ENCODE measurements around the gene ARHGEF2.

The ARHGEF2 gene

GRCh38 chr1:155969377-155969791 is 9.0 kb downstream of the ARHGEF2 start:
- DNase-seq: no peak

DNA sequence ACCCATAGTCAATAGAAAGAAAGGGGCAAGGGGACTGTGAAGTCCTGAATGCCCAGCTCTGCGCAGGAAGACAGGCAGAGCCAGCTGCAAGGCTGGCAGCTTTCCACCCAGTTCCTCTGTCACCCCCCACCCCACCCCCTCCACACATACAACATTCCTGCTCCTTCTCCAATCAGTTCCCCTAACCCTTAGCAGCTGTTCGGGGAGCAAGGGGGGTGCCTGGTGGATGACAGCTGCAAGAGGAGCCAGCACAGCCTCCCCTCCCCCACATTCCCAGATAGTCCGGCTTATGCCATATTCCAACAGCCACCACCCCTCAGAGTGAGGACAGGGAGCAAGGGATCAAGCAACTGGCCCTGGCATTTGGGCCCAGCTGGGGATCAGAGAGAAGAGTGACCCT is 9.7 kb downstream of the ARHGEF2 start:
- DNase-seq: peak; percentile 79

- DNase-seq: no peak
Measured at GRCh38 chr1:155968051-155968400, 10.3 kb downstream of the ARHGEF2 start.

GRCh38 chr1:155967341-155968050 is 10.9 kb downstream of the ARHGEF2 start:
- no peak for DNase-seq

- DNase-seq: no peak
Measured at GRCh38 chr1:155966750-155967149, 11.6 kb downstream of the ARHGEF2 start.

GRCh38 chr1:155966135-155966534 is 12.2 kb downstream of the ARHGEF2 start:
- DNase-seq: no peak

DNA sequence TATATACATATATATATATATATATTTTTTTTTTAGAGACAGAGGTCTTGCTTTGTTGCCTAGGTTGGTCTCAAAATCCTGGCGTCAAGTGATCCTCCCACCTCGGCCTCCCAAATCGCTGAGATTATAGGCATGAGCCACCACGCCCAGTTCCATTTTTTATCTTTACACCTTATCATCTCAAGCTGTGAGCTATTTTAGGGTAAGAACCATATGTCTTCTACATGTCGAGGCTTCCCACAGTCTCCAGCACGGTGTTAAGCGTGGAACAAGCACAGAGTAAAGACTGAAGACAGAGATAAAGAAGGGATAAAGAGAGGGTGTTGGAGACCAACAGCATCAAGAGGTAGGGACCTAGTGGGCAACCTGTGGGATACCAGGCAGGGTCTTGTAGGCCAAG is 14.2 kb downstream of the ARHGEF2 start:
- no peak for DNase-seq

- DNase-seq: no peak
Measured at GRCh38 chr1:155962599-155963211, 15.6 kb downstream of the ARHGEF2 start.

DNA sequence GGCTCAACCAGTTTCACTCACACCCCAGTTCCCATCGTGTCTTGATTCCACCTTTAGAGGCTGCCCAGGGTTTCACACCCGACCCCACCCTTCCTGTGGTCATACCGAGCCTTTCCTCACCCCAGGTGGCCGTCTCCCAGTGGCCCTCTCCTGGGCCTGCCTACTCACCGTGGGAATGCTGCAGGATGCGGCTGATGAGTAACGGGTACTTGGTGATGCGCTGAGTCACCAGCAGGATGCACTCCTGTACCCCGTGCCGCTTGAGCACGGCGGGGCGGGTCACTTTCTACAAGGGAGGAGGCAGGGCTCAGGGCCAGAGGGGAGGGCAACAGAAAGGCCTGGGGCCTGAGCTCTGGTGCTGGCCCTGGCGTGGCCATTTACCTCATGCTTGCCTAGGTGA is 16.4 kb downstream of the ARHGEF2 start:
- peak; percentile 89 for DNase-seq

- DNase-seq: no peak
Measured at GRCh38 chr1:155960081-155960745, 18.1 kb downstream of the ARHGEF2 start.

DNA sequence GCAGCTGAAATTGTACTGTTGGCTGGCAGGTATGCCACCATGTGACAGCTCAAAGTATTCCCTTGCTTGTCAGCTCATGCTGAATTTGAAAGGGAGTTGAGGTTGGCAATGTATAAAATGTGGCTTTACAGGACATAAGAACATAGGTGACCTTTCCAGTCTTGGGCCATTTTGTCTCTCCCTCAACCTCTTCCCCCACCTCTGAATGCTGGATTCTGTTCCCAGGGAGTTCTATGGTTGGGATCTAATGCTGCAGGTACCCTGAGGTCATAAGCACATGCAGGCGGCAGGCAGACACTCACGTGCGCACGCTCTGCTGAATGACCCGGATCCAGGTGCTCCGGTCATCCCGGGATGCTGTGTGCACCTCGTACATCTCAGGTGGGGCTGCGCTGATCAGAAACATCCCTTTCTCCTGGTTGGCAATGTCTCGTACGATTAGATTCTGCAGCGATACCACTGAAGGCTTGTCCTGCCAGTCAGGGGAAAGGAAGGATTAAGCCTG is 20.9 kb downstream of the ARHGEF2 start:
- DNase-seq: no peak

DNA sequence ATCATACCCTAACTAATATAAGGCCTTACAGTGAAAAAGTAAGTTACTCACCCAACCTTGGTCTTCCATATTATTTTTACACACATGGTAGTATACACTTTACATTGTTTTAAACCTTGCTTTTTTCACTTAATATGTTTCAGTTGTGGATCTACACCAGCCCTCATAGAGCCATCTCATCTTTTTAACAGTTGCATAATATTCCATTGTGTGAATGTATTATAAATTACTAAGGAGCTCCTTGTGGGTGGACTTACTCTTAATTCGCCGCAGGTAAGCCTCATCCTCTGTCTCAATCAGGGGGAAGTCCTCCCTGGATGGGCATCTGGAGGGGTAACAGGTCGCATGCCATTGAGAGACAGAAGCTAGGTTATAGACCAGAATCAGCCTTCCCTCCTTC is 23.7 kb downstream of the ARHGEF2 start:
- DNase-seq: no peak

DNA sequence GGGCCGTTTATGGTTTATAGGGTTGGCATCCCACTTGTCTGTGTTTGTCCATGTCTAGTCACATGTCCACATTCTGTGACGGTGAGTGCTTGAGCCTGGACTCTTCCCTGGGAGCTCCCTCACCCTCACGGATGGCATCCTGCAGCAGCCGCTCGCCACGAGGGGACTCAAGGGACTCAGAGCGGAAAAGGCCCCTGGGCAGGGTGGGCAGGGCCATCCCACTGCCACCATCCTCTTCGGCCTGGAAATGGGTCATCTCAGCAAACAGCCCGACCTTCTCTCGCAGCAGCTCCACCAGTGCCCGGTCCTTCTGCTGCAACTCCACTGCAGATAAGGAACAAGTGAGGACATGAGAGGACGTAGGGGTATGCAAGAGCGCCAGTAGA is 25.8 kb downstream of the ARHGEF2 start:
- no peak for DNase-seq

- no peak for DNase-seq
Measured at GRCh38 chr1:155951753-155952504, 26.4 kb downstream of the ARHGEF2 start.

GRCh38 chr1:155950829-155951228 is 27.5 kb downstream of the ARHGEF2 start:
- no peak for DNase-seq

DNA sequence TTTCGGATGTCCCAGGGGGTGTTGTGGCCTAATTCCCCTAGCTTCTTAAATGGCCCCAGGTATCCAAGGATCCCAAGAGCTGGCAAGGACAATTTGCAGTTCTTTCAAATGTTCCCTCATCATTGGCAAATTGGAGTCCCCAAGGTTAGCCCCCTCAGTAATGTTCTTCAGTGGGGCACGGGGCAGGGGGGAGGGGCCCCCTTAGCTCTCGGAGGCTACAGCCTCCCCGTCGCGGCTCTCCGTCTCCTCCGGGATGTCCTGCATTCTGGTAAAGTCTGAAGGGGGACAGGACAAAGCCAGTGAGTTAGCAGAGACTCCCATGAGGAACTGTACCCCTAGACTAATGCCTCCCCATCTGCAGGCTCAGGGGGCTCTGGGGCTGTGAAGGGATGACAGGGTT is 30.6 kb downstream of the ARHGEF2 start:
- DNase-seq: no peak

- DNase-seq: no peak
Measured at GRCh38 chr1:155947292-155947691, 31.1 kb downstream of the ARHGEF2 start.

DNA sequence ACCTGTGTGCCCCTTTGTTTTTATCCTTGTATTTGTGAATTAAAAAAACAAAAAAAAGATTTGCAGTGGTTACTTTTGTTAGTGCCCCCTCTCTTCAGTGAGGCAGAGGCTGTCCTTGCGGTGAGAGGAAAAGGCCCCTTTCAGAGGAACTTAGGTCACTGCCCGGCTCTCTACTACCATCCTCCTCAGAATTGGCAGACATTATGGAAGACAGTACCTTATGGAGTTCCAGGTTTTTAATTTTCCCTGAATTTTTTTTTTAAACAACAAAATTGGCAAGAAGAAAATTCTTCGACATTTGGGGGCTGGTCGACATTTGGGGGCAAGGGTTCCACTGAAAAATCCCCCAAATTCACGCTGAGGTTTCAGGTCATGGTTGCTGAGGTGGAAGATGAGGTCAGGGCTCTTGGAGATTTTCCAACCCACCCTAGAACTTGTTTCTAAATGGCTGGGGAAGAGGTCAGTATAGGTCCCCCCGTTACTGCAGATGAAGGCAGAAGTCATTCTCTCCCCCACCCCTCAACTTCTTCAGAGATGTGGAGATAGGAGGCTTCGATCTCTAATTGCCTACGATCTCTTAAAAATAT is 31.6 kb downstream of the ARHGEF2 start:
- DNase-seq: no peak

GRCh38 chr1:155944444-155944799 is 33.9 kb downstream of the ARHGEF2 start:
- DNase-seq: no peak

DNA sequence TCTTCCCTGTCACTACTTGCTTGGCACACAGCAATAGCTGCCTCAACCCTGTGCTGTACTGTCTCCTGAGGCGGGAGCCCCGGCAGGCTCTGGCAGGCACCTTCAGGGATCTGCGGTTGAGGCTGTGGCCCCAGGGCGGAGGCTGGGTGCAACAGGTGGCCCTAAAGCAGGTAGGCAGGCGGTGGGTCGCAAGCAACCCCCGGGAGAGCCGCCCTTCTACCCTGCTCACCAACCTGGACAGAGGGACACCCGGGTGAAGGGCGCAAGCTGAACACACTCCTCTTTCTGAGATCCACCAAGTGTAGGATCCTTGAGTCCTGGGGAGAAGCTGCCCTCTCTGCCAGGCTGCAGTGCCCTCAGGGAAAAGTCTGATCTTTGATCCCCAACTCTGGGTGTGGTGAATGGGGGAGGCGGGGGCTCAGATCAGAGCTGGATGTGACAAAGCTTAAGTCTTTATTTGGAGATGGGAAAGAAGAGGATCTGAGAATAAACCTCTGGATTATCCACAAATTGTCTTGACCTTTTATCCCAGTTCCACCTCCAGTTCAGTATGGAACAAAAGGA is 35.7 kb downstream of the ARHGEF2 start:
- no peak for DNase-seq

- no peak for DNase-seq
Measured at GRCh38 chr1:155941845-155942531, 36.4 kb downstream of the ARHGEF2 start.
